ENCODE measurements around the gene ATE1.

Gene ATE1

DNA sequence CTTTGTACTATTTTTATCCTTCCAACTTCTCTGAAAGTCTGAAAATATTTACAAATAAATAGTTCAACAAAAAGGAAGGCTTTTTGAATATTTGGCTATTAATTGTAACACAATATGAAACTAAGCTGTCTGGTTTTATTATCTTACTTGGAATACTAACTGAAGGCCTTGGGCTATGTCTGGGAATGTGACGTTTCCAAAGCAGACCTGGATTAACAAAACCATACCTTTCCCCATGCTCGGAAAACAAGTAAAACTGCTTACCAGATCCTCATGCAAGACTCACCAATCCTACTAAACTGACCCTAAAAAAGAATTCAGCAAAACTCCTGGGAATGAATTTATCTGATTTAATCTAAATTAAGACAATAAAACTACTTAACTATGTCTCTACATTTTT is 116.4 kb downstream of the ATE1 start:
- TF ChIP-seq, protein P1, sequence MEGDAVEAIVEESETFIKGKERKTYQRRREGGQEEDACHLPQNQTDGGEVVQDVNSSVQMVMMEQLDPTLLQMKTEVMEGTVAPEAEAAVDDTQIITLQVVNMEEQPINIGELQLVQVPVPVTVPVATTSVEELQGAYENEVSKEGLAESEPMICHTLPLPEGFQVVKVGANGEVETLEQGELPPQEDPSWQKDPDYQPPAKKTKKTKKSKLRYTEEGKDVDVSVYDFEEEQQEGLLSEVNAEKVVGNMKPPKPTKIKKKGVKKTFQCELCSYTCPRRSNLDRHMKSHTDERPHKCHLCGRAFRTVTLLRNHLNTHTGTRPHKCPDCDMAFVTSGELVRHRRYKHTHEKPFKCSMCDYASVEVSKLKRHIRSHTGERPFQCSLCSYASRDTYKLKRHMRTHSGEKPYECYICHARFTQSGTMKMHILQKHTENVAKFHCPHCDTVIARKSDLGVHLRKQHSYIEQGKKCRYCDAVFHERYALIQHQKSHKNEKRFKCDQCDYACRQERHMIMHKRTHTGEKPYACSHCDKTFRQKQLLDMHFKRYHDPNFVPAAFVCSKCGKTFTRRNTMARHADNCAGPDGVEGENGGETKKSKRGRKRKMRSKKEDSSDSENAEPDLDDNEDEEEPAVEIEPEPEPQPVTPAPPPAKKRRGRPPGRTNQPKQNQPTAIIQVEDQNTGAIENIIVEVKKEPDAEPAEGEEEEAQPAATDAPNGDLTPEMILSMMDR (conservative IDR thresholded peaks at IDR 0.05; ENCODE audit: low read length): no peak
- H3K4me3 ChIP-seq (ENCODE audit: low read length): no peak overlapping the region
- no peak for DNase-seq (ENCODE audit: low read depth)

DNA sequence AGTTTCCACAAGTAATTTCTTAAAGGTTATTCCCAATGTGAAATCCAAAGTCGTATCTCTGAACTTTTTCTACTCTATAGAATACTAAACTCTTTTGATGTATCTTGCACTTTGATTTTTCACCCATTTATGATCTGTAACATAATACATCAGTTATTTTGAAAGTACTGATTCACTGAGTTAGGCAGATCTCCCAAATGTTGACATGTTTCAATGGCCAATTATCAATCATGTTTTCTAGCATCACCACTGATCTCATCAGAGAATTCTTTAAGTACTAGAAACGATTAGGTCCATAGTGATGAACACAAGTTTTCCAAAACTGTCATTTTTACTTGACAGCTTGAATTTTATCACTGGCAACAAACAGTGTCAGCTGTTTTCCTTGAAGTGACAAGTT is 119.0 kb downstream of the ATE1 start:
- H3K4me3 ChIP-seq (ENCODE audit: low read length): no peak overlapping the region
- DNase-seq (ENCODE audit: low read depth): no peak
- TF ChIP-seq, protein P1 (conservative IDR thresholded peaks at IDR 0.05; ENCODE audit: low read length): no peak

DNA sequence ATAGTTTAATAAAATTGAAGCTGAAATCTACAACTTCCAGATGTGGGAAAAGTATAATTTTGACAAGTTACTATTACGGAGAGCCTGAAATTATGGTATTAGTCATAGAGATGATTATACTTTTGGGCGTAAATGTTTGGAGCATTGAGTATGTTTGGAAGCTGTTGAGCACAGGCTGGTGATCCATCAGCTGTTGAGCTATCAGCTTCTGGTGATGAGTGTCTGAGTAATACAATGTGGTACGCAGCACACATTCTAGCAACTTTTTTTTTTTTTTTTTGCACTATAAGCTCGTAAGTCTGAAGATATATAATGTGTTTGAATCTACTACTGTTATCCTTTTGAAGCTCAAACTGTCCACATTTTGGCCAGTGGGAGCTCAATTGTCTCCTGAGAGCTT is 123.4 kb downstream of the ATE1 start:
- H3K4me3 ChIP-seq (ENCODE audit: low read length): no peak overlapping the region
- DNase-seq (ENCODE audit: low read depth): peak; percentile 91
- TF ChIP-seq, protein P1 (conservative IDR thresholded peaks at IDR 0.05; ENCODE audit: low read length): no peak

DNA sequence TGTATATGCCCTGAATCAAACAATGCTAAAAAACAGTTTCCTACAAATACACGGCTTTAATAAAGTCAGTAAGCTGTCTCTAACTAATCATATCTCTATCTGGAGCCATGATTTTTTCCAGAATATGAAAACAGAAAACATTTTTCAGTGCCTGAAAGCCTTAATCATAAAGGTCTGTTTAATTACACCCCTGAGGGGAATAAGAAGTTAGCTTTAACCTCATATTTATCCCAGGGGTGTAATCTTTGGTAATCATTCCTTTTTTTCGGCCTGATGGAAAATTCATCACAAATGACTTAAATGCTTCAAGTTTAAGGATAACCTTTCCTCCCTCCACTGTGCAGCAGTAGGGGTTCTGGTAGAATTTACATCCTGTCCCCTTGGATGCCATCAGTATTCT is 124.2 kb downstream of the ATE1 start:
- TF ChIP-seq, protein P1 (conservative IDR thresholded peaks at IDR 0.05; ENCODE audit: low read length): no peak
- DNase-seq (ENCODE audit: low read depth): no peak
- no peak overlapping the region for H3K4me3 ChIP-seq (ENCODE audit: low read length)

DNA sequence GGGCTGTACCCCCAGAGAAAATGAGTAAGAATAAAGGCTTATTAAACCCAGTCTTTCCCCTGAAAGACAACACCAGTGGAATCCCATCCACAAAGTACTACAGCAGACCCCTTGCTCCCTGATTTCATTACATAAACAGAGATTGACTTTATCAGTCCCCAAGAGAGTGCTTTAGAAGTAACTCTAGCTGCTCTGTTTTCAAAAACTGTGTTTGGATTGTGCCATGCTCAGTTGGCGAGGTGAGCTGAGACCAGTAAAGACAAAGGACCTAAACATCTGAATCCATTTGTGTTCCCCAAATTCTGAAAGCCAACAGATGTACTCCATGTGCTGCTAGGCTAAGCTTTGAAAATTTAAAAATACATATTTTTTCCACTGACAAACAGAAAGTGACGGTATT is 127.0 kb downstream of the ATE1 start:
- TF ChIP-seq, protein P1 (conservative IDR thresholded peaks at IDR 0.05; ENCODE audit: low read length): no peak
- no peak for DNase-seq (ENCODE audit: low read depth)
- no peak overlapping the region for H3K4me3 ChIP-seq (ENCODE audit: low read length)

DNA sequence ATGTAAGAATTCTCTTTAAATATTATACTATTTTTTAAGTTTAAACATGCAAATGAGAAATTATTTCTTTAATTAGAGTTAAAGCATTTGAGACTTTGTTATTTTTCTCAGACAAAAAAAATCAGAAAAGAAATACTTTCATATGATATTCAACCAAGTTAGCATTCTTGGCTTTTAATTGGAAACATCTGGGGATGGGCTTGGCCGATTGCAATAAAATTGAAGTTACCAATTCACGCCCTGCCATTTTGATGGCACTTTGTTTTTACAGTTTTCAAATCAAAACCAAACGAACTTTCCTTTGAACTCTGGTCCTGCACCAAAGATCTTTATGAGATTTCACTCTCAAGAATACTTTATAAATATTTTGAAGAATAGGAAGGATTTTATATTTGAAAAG is 127.7 kb downstream of the ATE1 start:
- DNase-seq (ENCODE audit: low read depth): peak; percentile 63
- H3K4me3 ChIP-seq (ENCODE audit: low read length): no peak overlapping the region
- TF ChIP-seq, protein P1 (conservative IDR thresholded peaks at IDR 0.05; ENCODE audit: low read length): no peak

DNA sequence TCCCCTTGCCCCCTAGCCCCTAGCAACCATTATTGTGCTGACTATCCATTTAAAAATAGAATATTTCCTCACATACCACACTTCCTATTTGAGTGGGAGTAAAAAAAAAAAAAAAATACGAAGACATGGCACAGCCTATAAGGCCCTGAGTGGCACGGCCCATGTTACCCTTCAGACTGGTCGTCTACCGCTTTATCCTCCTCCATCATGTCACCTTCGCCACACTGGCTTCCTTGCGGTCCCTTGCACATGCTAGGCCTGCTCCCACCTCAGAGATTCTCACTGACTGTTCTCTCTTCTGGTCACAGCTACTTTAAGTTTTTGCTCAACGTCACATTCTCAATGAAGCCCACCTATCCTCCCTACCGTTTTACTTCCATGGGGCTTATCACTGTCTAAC is 130.3 kb downstream of the ATE1 start:
- TF ChIP-seq, protein P1 (conservative IDR thresholded peaks at IDR 0.05; ENCODE audit: low read length): no peak
- H3K4me3 ChIP-seq (ENCODE audit: low read length): no peak overlapping the region
- no peak for DNase-seq (ENCODE audit: low read depth)

Measured in AG10803 (cell line).